Spleen (tissue), 7 donors: ENCODE measurements around the gene HSD17B7.

Source experiments
- CTCF ChIP-seq, 11 experiments: fragments of 200-600 bp in 7 of 11; fragments of 450-650 bp in 4 of 11; sonication (generic) in 4 of 11; IDR thresholded peaks in 8 of 11; conservative IDR thresholded peaks in 3 of 11; 1 replicate in 7 of 11; 2 replicates in 4 of 11; pipeline versions ENCODE4 v1.4.0 to v1.8.0; 2016 to 2021; ENCODE audit warnings: antibody characterized with exemption in 11 of 11, inconsistent platforms in 4 of 11, mild to moderate bottlenecking in 1 of 11
- POLR2A ChIP-seq, 3 donors: fragments of 450-650 bp; IDR thresholded peaks; one replicate each; pipeline ENCODE4 v1.5.1; 2017; ENCODE audit warnings: antibody characterized with exemption in 3 of 3, mild to moderate bottlenecking in 1 of 3
- POLR2AphosphoS5 ChIP-seq, 3 donors: sonication (generic); formaldehyde crosslinking; IDR thresholded peaks; one replicate each; pipeline ENCODE4 v1.5.1; 2017; ENCODE audit warnings: antibody characterized with exemption in 3 of 3
- donor health status: DM: no; HTN: no; CAD: no; lungs with moderate emphysema.
- donor health status: DM: no; HTN: no; CAD: no.
- donor health status: DM: no; HTN: no; CAD: no.

DNA sequence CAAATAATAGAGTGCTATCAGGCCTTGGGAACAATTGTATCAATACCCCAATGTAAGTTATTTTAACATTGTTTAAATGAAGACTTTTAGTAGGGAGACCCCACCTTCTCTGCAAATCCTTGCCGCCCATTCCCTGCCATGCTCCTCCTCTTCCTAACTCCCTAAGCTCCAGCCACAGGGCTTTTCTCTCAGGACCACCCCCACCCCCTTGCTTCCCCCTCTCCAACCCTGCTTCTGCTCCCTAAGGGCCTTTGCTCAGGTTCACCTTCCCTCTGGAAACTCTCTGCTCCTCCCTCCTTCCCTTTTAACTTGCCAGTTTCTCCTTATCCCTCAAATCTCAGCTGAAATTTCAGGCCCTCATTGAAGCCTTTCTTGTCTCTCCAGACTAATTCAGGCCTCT lies 53.7 kb downstream of the HSD17B7 start:
- TF ChIP-seq POLR2AphosphoS5 (IDR thresholded peaks at IDR 0.05) = no peak
- no peak for TF ChIP-seq CTCF (IDR thresholded peaks at IDR 0.05 in 8 of 11, conservative IDR thresholded peaks at IDR 0.05 in 3 of 11)
- TF ChIP-seq POLR2A (IDR thresholded peaks at IDR 0.05) = no peak
